K562 (cell line): ENCODE data around the gene FOXI1. TPM values are rescaled to one million over a fixed set of nuclear protein-coding genes. Genes with fewer than 3 reads are reported as not detected.

Experiments used
- CTCF ChIP-seq, 3 experiments: IDR thresholded peaks in 2 of 3; conservative IDR thresholded peaks in 1 of 3; 2 replicates each; pipeline ENCODE4 v1.5.1; 2011 to 2012; ENCODE audit warnings: low read length in 3 of 3, mild to moderate bottlenecking in 3 of 3, control low read depth in 2 of 3, improper control_type of control experiment in 1 of 3, inconsistent platforms in 1 of 3, low read depth in 1 of 3, mixed read lengths in 1 of 3, moderate library complexity in 1 of 3; ENCODE audit not compliant: insufficient read depth in 2 of 3
- DPF2 ChIP-seq: fragments of 450-650 bp; IDR thresholded peaks from 2 replicates; pipeline ENCODE4 v1.6.1; 2016
- HDGF ChIP-seq: fragments of 450-650 bp; IDR thresholded peaks from 2 replicates; pipeline ENCODE4 v1.6.1; 2016
- HNRNPLL ChIP-seq: fragments of 200-400 bp; formaldehyde crosslinking; IDR thresholded peaks from 2 replicates; pipeline ENCODE4 v1.6.1; 2017; ENCODE audit warnings: low read length, low read depth, mild to moderate bottlenecking; ENCODE audit not compliant: poor library complexity, severe bottlenecking
- HOMEZ ChIP-seq: fragments of 250-450 bp; sonication (Bioruptor Pico); IDR thresholded peaks from 2 replicates; pipeline ENCODE4 v1.4.0; 2020; ENCODE audit warnings: mild to moderate bottlenecking, moderate library complexity
- IRF2 ChIP-seq: sonication (generic); formaldehyde crosslinking; IDR thresholded peaks from 2 replicates; pipeline ENCODE4 v1.8.1; 2022; ENCODE audit warnings: mild to moderate bottlenecking, missing genetic modification reagents
- KLF16 ChIP-seq: IDR thresholded peaks from 2 replicates; pipeline ENCODE4 v1.6.1; 2016; ENCODE audit warnings: antibody characterized with exemption
- SMC3 ChIP-seq: conservative IDR thresholded peaks from 2 replicates; pipeline ENCODE4 v1.6.1; 2011; ENCODE audit warnings: low read depth, low read length, improper control_type of control experiment; ENCODE audit not compliant: insufficient read depth
- STAT6 ChIP-seq: sonication (generic); formaldehyde crosslinking; IDR thresholded peaks from 2 replicates; pipeline ENCODE4 v1.8.1; 2023; ENCODE audit warnings: mild to moderate bottlenecking, missing genetic modification reagents
- ZBTB7A ChIP-seq: IDR thresholded peaks from 2 replicates; pipeline ENCODE4 v1.6.1; 2011; ENCODE audit warnings: low read depth, mild to moderate bottlenecking, low read length, moderate library complexity, borderline replicate concordance; ENCODE audit not compliant: control insufficient read depth
- ZNF146 ChIP-seq: IDR thresholded peaks from one replicate; pipeline ENCODE4 v1.6.1; 2018; ENCODE audit warnings: missing compliant biosample characterization; ENCODE audit not compliant: unreplicated experiment
- ZZZ3 ChIP-seq: fragments of 450-650 bp; IDR thresholded peaks from 2 replicates; pipeline ENCODE4 v1.6.1; 2016; ENCODE audit warnings: antibody characterized with exemption, mild to moderate bottlenecking, moderate library complexity
- polyA plus RNA-seq, 8 experiments: library from polyadenylated mRNA; depleted of rRNA in 4 of 8; stranded (reverse) in 5 of 8; unstranded in 3 of 8; fragments of >200 nt; fragmentation: Nextera tagmentation in 2 of 8; fragmentation: Illumina TruSeq in 1 of 8; extraction: Ambion mirVana in 2 of 8; extraction: Trizol in 1 of 8; gene quantifications; 2 replicates each; pipeline versions ENCODE4 v1.2.1 to v1.2.3, GENCODE V29; 2011 to 2014; ENCODE audit warnings: inconsistent platforms in 1 of 8, missing spikeins in 1 of 8
- total RNA-seq, 7 experiments: library from RNA; depleted of rRNA in 6 of 7; stranded (reverse); fragments of >200 nt in 6 of 7; fragmentation: Illumina TruSeq in 2 of 7; extraction: Trizol in 2 of 7; gene quantifications; 2 replicates each; pipeline versions ENCODE4 v1.2.1 to v1.2.3, GENCODE V29; 2011 to 2021; ENCODE audit warnings: low replicate concordance in 1 of 7

FOXI1 gene
- total and polyA plus RNA-seq, 9 of the 15 experiments (the other 6 are each of a cell fraction or from before 2014, with no cell fraction given), result not detected

- TF ChIP-seq ZZZ3, result no peak
- TF ChIP-seq STAT6 (CRISPR knock-in tag), result no peak
- no peak for TF ChIP-seq DPF2
- peak; percentile 71 to 90 (median 71) for TF ChIP-seq CTCF (IDR thresholded peaks at IDR 0.05 in 2 of 3, conservative IDR thresholded peaks at IDR 0.05 in 1 of 3; ENCODE audit: insufficient read depth in 2 of 3, low read depth in 1 of 3, low read length in 3 of 3)
- TF ChIP-seq HDGF, result no peak
- peak; percentile 46; the same call in 1 of the 2 replicates for TF ChIP-seq SMC3
- TF ChIP-seq KLF16, result 0 out of 2 replicates have a peak, but pooled peaks have one; percentile 6
- TF ChIP-seq ZNF146 (CRISPR knock-in tag), result no peak
- no peak for TF ChIP-seq HNRNPLL
- no peak for TF ChIP-seq HOMEZ (CRISPR knock-in tag)
- 0 out of 2 replicates have a peak, but pooled peaks have one; percentile 46 for TF ChIP-seq ZBTB7A
- no peak for TF ChIP-seq IRF2 (CRISPR knock-in tag)
Measured at GRCh38 chr5:170070556-170071412, 34.9 kb upstream of the FOXI1 start (continued).
